Measurements from ENCODE around the gene ST7.

The ST7 gene

DNA sequence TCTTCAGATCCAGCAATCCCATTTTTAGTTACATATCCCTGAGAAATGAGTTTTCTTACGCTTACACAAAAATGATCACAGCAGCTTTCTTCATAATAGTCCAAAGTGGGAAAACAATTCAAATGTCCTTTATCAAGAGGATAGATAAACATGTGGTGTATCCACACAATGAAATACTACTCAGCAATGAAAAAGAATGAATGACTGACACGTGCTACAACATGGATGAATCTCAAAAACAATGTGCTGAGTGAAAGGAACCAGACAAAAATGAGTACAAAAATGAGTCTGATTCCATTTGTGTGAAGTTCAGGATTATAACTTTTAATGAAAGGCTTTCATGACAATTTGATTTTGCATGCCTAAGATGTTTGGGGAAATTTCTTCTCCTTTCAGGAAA lies 230.4 kb downstream of the ST7 start:
- no peak overlapping the region for H3K27ac ChIP-seq
- no peak for TF ChIP-seq ZFX (IDR thresholded peaks at IDR 0.05; ENCODE audit: borderline replicate concordance)
- TF ChIP-seq, protein P1, sequence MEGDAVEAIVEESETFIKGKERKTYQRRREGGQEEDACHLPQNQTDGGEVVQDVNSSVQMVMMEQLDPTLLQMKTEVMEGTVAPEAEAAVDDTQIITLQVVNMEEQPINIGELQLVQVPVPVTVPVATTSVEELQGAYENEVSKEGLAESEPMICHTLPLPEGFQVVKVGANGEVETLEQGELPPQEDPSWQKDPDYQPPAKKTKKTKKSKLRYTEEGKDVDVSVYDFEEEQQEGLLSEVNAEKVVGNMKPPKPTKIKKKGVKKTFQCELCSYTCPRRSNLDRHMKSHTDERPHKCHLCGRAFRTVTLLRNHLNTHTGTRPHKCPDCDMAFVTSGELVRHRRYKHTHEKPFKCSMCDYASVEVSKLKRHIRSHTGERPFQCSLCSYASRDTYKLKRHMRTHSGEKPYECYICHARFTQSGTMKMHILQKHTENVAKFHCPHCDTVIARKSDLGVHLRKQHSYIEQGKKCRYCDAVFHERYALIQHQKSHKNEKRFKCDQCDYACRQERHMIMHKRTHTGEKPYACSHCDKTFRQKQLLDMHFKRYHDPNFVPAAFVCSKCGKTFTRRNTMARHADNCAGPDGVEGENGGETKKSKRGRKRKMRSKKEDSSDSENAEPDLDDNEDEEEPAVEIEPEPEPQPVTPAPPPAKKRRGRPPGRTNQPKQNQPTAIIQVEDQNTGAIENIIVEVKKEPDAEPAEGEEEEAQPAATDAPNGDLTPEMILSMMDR (IDR thresholded peaks at IDR 0.05) = no peak

DNA sequence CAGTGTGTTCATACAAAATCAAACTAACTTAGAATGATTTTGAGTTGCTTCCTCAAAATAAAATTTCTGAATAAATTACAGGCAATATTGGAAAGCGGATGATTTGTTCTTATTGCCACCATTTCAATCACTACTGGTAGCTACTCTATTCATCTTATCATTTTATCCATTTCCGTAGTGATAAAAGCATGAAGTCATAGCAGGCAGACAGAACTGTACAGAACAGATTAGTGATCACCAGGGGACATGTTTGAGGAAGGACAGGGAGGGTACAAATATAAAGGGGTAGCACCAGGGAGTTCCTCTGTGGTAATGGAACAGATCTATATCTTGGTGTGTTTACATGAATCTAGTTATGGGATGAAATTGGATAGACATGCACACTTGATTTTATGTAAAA lies 231.1 kb downstream of the ST7 start:
- no peak for TF ChIP-seq ZFX (IDR thresholded peaks at IDR 0.05; ENCODE audit: borderline replicate concordance)
- TF ChIP-seq, protein P1 (IDR thresholded peaks at IDR 0.05) = no peak
- H3K27ac ChIP-seq = no peak overlapping the region

DNA sequence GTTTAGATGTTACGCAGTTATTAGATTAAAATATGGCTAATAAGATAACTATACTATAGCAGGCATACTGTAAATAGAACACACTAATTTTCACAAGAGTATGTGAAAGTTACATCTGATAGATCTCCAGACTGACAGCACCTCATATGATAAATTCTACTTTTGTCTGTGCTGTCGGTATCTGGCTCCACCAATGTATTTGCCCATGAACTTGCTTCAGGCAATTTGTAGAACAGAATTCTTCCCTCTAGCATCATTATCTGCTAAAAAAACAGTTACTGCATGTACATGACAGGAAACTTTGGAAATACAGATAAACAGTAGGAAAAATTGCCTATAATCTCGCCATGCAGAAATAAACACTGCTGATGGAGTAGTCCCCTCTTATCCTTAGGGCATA lies 231.8 kb downstream of the ST7 start:
- TF ChIP-seq, protein P1 (IDR thresholded peaks at IDR 0.05) = no peak
- no peak for TF ChIP-seq ZFX (IDR thresholded peaks at IDR 0.05; ENCODE audit: borderline replicate concordance)
- no peak overlapping the region for H3K27ac ChIP-seq

DNA sequence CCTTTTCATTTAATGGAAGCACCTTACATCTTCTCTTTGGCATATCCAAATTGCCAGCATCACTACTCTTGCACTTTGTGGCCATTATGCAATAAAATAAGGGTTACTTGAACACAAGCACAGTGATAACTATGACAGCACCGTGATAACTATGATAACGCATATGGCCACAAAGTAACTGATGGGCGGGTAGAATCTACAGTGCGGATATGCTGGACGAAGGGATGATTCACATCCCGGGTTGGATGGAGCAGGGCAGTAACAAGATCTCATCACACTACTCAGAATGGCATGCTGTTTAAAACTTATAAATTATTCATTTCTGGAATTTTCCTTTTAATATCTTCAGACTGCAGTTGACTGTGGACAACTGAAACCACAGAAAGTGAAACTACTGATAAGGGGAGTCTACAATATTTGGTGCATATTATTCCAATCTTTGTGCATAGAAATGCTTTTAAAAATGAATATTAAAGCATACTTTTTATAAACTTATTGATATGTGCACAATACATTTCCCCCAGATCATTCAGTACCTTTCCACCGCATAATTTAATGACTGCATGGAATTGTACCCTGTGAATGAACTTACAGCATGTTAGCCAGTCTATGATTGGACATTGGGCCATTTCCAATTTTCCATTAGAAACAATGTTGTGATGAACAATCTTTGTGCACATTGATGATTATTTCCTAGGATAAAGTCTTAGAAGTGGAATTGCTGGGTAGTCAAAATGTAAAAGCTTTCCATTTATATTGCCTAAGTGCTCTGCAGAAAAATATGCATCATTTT lies 233.1 kb downstream of the ST7 start:
- TF ChIP-seq, protein P1 (IDR thresholded peaks at IDR 0.05) = no peak
- no peak for TF ChIP-seq ZFX (IDR thresholded peaks at IDR 0.05; ENCODE audit: borderline replicate concordance)
- no peak overlapping the region for H3K27ac ChIP-seq

DNA sequence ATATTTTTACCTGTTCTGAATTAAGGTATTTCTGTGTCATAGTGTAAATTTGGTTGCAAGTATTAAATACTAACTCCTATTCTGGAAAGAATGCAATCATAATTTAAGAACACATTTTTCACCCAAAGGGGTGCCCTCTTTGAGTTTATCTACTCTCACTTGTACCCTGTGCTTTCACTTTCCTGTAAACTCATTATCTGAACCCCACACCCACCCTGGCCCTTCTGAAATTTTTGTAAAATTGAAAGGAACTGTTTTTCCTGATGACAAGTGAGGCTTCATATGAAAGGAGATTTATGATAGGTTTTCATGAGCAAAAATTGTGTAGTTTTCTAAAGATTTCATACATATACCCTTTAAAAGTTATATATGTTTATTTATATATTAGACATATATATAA lies 235.1 kb downstream of the ST7 start:
- TF ChIP-seq, protein P1 (IDR thresholded peaks at IDR 0.05) = no peak
- no peak overlapping the region for H3K27ac ChIP-seq

DNA sequence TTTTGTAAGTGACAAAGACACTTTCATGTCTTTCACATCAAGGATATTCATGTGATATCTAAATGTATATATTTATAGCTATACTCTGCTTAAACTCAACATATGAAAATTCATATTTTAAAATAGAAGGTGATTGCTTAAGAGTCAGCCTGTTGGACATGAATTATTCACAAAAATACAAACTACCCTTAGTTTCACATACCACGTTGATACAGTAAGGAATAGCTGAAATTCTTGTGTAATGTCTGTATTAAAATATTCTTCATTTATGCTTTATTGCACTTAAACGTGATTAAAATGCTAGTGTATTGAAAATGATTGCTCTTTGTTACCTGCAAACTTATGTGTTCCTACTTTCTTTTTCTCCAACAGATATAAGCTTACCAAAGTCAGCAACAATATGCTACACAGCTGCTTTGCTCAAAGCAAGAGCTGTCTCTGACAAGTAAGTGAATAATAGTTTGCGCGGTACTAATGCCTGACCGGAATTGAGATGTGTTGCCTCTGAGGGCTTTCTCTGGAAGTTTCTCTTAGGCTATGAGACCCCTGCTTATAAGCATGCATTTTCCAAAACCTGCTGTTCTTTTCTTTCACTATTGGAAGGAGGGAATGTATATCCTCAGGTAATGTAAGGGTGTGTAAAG lies 235.8 kb downstream of the ST7 start:
- H3K27ac ChIP-seq = no peak overlapping the region
- TF ChIP-seq, protein P1 (IDR thresholded peaks at IDR 0.05) = no peak
- TF ChIP-seq ZFX (IDR thresholded peaks at IDR 0.05; ENCODE audit: borderline replicate concordance) = no peak

DNA sequence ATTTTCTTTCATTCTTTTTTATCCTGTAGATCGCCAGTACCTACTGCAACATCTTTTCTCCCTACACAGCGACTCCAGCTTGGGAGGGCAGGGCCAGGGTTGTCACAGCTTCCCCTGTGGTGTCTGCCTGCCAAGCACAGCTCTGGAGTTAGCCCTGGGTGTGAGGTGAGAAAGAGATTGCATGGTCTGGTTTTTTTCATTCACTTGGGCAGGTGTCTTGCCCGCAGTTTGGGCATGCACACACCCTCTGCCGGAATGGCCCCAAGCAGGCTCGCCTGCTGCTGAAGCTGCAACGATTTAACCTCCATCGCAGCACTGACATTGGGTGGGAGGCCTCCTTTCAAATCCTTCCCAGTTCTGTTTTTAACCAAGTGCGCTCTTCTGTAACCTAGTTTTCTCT lies 236.8 kb downstream of the ST7 start:
- TF ChIP-seq, protein P1 (IDR thresholded peaks at IDR 0.05) = no peak
- TF ChIP-seq ZFX (IDR thresholded peaks at IDR 0.05; ENCODE audit: borderline replicate concordance) = no peak
- H3K27ac ChIP-seq = no peak overlapping the region

All from 22Rv1 (cell line).